Measurements from ENCODE around the gene SLC24A4. TPM values are rescaled to one million over a fixed set of nuclear protein-coding genes. Genes with fewer than 3 reads are reported as not detected.

SLC24A4 gene
- polyA plus RNA-seq, 1 donor = 0.54 TPM

DNA sequence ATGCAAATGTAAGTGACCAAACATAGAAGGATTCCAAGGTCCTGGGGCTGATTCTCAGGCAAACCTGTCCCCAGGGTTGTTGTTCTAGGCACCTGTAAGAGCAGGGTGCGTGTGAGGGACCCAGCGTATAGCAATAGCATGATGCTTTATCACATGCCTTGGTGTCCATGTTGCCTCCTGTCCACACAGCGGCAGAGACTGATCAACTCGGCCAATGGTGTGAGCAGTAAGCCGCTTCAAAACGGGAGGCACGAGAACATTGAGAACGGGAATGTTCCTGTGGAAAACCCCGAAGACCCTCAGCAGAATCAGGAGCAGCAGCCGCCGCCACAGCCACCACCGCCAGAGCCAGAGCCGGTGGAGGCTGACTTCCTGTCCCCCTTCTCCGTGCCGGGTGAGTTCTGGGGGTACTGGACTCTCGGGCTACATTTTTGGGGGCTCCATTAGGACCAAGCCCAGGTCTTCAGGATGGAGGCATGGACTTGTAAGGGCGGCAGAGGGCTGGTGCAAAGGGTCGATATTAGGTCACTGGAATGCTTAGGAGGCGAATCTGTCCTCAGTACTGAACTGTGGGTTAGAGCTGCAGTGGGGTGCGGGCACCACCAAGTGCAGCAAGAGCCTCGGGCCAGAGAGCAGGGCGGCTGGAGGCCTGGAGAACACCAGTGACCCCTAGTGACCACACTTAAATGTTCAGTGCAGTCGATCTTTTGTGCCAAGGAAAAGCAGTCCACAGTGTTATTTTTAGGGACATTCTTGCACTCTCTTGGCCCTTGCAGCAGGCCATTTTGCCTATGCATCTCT, 133.4 kb downstream of the SLC24A4 start:
- H3K4me3 ChIP-seq (ENCODE audit: low read length) = no peak overlapping the region
- no peaks in the 10 kb centered on the region for H3K9me3 ChIP-seq (ENCODE audit: control insufficient read depth, low read depth, low read length)
- no peaks in the 10 kb centered on the region for H3K36me3 ChIP-seq (ENCODE audit: control insufficient read depth, insufficient read depth, low read length)
- whole genome bisulfite sequencing (ENCODE audit: insufficient coverage, low lambda C conversion rate) = no CpG with 5 or more reads among the region's 23 CpGs
- DNase-seq = peak; percentile 40 to 47
- H3K4me1 ChIP-seq (ENCODE audit: control insufficient read depth, insufficient read depth, low read length) = no peaks in the 10 kb centered on the region
- no peak overlapping the region for H3K27ac ChIP-seq (ENCODE audit: low read length)
- H3K27me3 ChIP-seq (ENCODE audit: control insufficient read depth, insufficient read depth, low read length) = no peaks in the 10 kb centered on the region

DNA sequence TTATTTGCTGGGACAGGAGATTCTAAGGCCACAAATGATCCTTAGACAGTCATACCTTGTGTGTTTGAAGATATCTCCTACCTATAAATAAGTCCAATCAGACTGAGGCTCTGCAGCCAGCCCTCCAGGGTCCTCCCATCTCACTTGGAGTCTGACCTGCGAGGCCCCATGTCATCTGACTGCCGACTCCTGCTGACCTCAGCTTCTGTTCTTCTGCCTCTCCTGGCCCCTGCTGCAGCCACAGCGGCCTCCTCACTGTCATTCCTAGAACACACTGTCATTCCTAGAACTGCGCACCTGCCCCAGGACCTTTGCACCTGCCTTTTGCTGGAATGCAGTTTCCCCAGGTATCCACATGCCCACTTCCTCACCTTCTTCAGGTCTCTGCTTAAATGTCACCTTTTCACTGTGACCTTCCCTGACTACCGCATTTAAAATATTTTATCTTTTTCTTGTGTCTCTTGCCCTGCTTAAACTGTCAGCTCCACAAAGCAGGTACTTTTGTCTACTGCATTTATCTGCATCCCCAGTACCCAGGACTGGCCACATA, 134.1 kb downstream of the SLC24A4 start:
- peak in 1 of 2 donors; percentile 21 for DNase-seq
- H3K36me3 ChIP-seq (ENCODE audit: control insufficient read depth, insufficient read depth, low read length) = no peaks in the 10 kb centered on the region
- no peak overlapping the region for H3K4me3 ChIP-seq (ENCODE audit: low read length)
- H3K9me3 ChIP-seq (ENCODE audit: control insufficient read depth, low read depth, low read length) = no peaks in the 10 kb centered on the region
- H3K27ac ChIP-seq (ENCODE audit: low read length) = no peak overlapping the region
- 80% methylated on average over 1 of the region's 5 CpGs for WGBS (ENCODE audit: insufficient coverage, low lambda C conversion rate)
- H3K27me3 ChIP-seq (ENCODE audit: control insufficient read depth, insufficient read depth, low read length) = no peaks in the 10 kb centered on the region
- no peaks in the 10 kb centered on the region for H3K4me1 ChIP-seq (ENCODE audit: control insufficient read depth, insufficient read depth, low read length)

DNA sequence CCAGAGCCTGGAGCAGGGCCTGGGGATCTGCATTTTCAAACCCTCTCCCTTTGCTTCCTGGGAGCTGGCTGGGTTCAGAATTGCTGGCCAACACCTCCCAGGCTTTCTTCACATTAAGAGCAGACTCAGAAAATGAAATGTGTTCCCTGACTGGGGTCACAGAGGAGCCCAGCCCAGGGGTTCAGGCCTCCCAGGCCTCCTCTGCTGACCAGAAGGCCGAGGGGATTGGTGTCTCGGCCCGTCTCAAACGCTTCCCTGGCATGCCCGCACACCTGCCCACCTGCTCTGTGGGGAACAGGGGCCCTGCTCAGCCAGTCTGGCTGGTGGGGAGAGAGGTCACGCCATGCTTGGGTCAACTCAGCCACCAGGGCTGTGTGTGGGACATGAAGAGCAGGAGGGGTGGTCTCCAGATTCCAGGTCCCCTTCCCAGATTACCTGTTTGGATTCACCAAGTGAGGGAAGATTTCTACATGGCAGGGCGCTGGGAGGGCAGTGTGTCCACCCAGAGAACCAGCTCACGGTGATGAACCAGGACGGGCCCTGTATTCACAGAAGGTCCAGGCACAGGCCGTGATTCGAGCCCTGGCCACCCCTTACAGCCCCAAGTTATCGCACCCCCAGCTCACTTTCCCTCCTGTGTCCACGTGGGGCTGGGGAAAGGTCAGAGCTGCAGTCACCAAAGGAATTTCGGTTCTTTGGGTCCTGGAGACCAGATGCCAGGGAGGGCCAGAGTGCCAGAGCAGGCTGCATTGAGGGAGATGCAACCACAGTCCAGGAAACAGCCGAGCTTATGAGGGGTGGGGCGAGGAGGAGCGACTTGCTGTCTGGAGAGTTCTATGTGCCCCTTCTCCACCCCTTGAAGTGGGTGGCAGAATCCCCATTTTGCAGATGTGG, 135.4 kb downstream of the SLC24A4 start:
- DNase-seq = no peak
- no peaks in the 10 kb centered on the region for H3K36me3 ChIP-seq (ENCODE audit: control insufficient read depth, insufficient read depth, low read length)
- WGBS (ENCODE audit: insufficient coverage, low lambda C conversion rate) = no CpG with 5 or more reads among the region's 17 CpGs
- no peaks in the 10 kb centered on the region for H3K9me3 ChIP-seq (ENCODE audit: control insufficient read depth, low read depth, low read length)
- no peaks in the 10 kb centered on the region for H3K27me3 ChIP-seq (ENCODE audit: control insufficient read depth, insufficient read depth, low read length)
- H3K27ac ChIP-seq (ENCODE audit: low read length) = no peak overlapping the region
- no peaks in the 10 kb centered on the region for H3K4me1 ChIP-seq (ENCODE audit: control insufficient read depth, insufficient read depth, low read length)
- H3K4me3 ChIP-seq (ENCODE audit: low read length) = no peak overlapping the region

DNA sequence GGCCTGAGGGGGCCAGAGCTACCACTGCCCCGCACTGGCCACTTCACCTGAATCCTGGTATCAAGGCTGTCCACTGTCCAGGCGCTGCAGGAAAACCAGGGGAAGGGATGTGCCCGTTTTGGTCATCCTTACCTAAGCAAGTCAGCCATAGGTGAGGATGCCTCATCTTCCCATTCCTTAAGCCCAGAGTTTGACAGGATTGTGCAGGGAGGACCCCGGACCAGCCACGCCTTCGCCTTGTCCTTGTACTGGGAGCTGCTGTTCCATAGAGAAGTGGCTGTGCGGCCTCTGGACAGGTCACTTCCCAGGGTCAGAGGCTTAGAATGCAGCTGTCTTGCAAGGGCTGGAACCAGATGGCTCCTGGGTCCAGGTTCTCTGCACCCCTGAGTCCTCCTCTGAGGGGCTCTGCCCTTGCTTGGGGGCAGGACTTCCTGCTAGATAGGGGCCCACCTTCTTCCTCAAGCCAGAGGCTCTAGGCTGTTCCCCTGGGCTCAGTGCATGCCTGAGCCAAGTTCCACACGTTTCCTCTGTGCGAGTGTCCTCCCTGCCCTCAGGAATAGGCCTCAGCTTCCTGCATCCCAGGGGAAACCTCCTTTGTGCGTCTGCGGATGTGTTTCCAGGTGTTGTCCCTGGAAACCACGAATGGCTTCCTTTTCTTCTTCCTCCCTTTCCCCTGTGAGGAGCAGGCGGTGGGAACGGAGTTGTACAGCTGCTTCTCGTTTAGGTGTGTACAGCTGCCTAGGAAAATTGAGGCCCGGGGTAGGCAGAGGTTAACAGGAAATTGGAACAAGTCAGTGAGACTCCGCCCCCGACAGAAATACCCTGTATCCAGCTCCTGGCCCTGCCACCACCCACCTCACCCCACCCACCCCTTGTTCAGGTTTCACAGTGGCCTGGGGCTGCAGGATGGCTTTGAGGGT, 136.3 kb downstream of the SLC24A4 start:
- H3K9me3 ChIP-seq (ENCODE audit: control insufficient read depth, low read depth, low read length) = no peaks in the 10 kb centered on the region
- H3K27me3 ChIP-seq (ENCODE audit: control insufficient read depth, insufficient read depth, low read length) = no peaks in the 10 kb centered on the region
- no peak overlapping the region for H3K27ac ChIP-seq (ENCODE audit: low read length)
- no peaks in the 10 kb centered on the region for H3K4me1 ChIP-seq (ENCODE audit: control insufficient read depth, insufficient read depth, low read length)
- H3K4me3 ChIP-seq (ENCODE audit: low read length) = no peak overlapping the region
- no peaks in the 10 kb centered on the region for H3K36me3 ChIP-seq (ENCODE audit: control insufficient read depth, insufficient read depth, low read length)
- no CpG with 5 or more reads among the region's 18 CpGs for WGBS (ENCODE audit: insufficient coverage, low lambda C conversion rate)
- no peak for DNase-seq

DNA sequence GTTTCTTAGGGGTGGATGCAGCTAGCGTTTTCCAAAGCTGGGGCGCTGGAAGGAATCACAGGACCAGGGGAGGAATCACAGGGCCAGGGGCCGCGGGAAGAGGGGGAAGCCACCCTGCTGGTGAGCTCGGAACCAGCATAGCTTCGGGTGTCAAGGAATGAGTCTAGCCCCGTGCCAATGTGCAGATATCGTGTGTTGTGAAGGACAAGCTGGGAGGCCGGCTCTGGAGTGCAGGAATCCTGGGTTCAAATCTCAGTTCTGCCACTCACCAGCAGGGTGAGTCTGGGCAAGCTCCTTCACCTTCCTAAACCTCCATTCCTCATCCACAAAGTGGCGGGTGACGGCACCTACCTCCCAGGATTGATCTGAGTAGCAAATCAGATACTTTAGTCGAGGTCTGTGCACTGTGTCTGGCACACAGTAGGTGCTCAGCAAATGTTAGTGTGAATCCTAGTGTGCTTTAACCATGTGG, 137.0 kb downstream of the SLC24A4 start:
- Histone ChIP-seq H3K4me1 (ENCODE audit: control insufficient read depth, insufficient read depth, low read length) (no peaks in the 10 kb centered on the region), H3K9me3 (ENCODE audit: control insufficient read depth, low read depth, low read length) (no peaks in the 10 kb centered on the region), H3K4me3 (ENCODE audit: low read length) (no peak overlapping the region), H3K27me3 (ENCODE audit: control insufficient read depth, insufficient read depth, low read length) (no peaks in the 10 kb centered on the region), H3K27ac (ENCODE audit: low read length) (no peak overlapping the region), H3K36me3 (ENCODE audit: control insufficient read depth, insufficient read depth, low read length) (no peaks in the 10 kb centered on the region)
- no peak for DNase-seq
- WGBS (ENCODE audit: insufficient coverage, low lambda C conversion rate) = 40% methylated on average over 1 of the region's 12 CpGs

DNA sequence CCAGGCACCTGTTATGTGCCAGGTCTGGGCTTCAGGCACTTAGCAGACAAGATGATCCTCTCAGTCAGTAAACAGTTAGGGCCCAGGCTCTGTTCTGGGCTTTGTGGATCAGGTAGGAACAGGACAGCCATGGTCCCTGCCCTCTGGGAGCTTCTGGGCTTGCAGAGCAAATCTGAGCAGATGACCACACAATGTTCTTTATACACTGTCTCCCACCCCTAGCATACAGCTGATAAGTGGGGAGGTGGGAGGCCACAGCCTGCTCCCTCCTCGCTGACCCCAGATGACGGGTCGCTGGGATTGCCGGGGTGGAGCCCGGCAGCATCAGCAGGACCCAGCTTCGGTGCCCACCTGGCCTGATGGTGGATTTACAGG, 137.6 kb downstream of the SLC24A4 start:
- Histone ChIP-seq H3K4me3 (ENCODE audit: low read length) (no peak overlapping the region), H3K36me3 (ENCODE audit: control insufficient read depth, insufficient read depth, low read length) (no peaks in the 10 kb centered on the region), H3K9me3 (ENCODE audit: control insufficient read depth, low read depth, low read length) (no peaks in the 10 kb centered on the region), H3K27ac (ENCODE audit: low read length) (no peak overlapping the region), H3K4me1 (ENCODE audit: control insufficient read depth, insufficient read depth, low read length) (no peaks in the 10 kb centered on the region), H3K27me3 (ENCODE audit: control insufficient read depth, insufficient read depth, low read length) (no peaks in the 10 kb centered on the region)
- WGBS (ENCODE audit: insufficient coverage, low lambda C conversion rate) = no CpG with 5 or more reads among the region's 6 CpGs
- DNase-seq = no peak

DNA sequence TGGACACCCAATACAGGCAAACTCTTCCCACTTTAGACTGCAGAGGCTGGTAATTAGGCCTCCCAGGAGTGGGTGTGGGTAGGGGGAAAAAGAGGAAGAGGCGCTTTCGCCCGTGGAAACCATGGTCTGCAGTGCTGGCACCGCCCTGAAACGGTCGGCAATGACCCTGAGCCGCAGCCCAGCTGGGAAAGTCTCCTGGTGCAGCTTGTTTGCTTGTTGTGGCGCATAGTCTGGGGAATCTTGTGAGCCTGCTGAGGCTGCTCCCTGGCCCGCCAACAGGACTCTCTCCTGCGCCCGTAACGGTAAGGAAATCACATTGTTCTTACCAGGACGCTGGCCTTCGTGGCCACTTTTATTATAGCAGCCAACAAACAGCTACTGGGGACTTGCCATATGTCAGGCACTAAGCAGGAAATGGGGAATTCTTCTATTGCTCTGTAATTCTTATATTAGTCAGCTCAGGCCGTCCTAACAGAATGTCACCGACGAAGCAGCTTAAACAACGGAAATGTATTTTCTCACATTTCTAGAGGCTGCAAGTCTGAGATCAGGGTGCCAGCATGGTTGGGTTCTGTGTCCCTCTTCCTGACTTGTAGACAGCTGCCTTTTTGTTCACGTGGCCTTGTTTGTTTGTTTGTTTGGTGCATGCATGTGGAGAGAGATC, 138.1 kb downstream of the SLC24A4 start:
- Histone ChIP-seq H3K9me3 (ENCODE audit: control insufficient read depth, low read depth, low read length) (no peaks in the 10 kb centered on the region), H3K36me3 (ENCODE audit: control insufficient read depth, insufficient read depth, low read length) (no peaks in the 10 kb centered on the region), H3K4me1 (ENCODE audit: control insufficient read depth, insufficient read depth, low read length) (no peaks in the 10 kb centered on the region), H3K4me3 (ENCODE audit: low read length) (no peak overlapping the region), H3K27ac (ENCODE audit: low read length) (no peak overlapping the region), H3K27me3 (ENCODE audit: control insufficient read depth, insufficient read depth, low read length) (no peaks in the 10 kb centered on the region)
- no CpG with 5 or more reads among the region's 19 CpGs for WGBS (ENCODE audit: insufficient coverage, low lambda C conversion rate)
- DNase-seq = no peak

DNA sequence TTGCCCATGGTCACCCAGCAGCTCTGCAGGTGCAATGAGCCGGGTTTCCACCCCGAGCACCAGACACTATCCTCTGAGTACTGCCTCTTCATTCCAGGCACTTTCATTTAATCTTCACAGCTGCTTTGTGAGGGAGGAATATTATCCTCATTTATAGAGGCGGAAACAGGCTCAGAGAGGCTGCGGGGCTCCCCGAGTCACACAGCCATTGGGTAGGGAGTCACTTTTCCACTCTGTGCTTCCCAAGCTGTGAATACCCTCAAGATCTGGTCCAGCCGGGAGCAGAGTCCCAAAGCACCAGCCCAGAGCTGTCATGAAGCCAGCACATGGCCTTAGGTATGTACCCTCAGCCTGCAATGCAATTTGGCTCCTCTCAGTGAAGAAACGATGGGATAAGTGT, 138.9 kb downstream of the SLC24A4 start:
- no peak overlapping the region for H3K4me3 ChIP-seq (ENCODE audit: low read length)
- H3K27me3 ChIP-seq (ENCODE audit: control insufficient read depth, insufficient read depth, low read length) = no peaks in the 10 kb centered on the region
- H3K27ac ChIP-seq (ENCODE audit: low read length) = no peak overlapping the region
- WGBS (ENCODE audit: insufficient coverage, low lambda C conversion rate) = 71% methylated on average over 1 of the region's 7 CpGs
- no peaks in the 10 kb centered on the region for H3K9me3 ChIP-seq (ENCODE audit: control insufficient read depth, low read depth, low read length)
- no peak for DNase-seq
- H3K4me1 ChIP-seq (ENCODE audit: control insufficient read depth, insufficient read depth, low read length) = no peaks in the 10 kb centered on the region
- H3K36me3 ChIP-seq (ENCODE audit: control insufficient read depth, insufficient read depth, low read length) = no peaks in the 10 kb centered on the region

DNA sequence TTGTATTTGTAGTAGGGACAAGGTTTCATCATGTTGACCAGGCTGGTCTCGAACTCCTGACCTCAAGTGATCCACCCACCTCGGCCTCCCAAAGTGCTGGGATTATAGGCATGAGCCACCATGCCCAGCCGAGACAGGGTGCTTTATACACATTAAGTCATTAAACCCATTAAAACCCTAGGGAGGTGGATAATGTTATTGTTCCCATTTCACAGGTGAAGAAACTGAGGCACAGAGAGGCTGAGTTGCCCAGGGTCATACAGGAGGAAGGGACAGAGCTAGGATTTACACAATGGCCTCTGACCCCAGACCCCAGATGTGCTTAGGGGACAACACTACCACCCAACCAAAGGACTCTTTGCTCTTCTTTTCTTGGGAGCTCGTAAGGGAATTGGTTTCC, 139.6 kb downstream of the SLC24A4 start:
- H3K4me3 ChIP-seq (ENCODE audit: low read length) = no peak overlapping the region
- H3K27me3 ChIP-seq (ENCODE audit: control insufficient read depth, insufficient read depth, low read length) = no peaks in the 10 kb centered on the region
- no peaks in the 10 kb centered on the region for H3K36me3 ChIP-seq (ENCODE audit: control insufficient read depth, insufficient read depth, low read length)
- H3K27ac ChIP-seq (ENCODE audit: low read length) = no peak overlapping the region
- H3K4me1 ChIP-seq (ENCODE audit: control insufficient read depth, insufficient read depth, low read length) = no peaks in the 10 kb centered on the region
- H3K9me3 ChIP-seq (ENCODE audit: control insufficient read depth, low read depth, low read length) = no peaks in the 10 kb centered on the region
- no peak for DNase-seq
- WGBS (ENCODE audit: insufficient coverage, low lambda C conversion rate) = no CpG with 5 or more reads among the region's 4 CpGs
